GM18526 (cell line): ENCODE data around the gene OR5K1.

Source experiments
- POLR2A ChIP-seq: IDR thresholded peaks from 3 replicates; pipeline ENCODE4 v1.6.1; 2011; ENCODE audit not compliant: insufficient read length; ENCODE audit errors: extremely low read depth

Gene OR5K1

DNA sequence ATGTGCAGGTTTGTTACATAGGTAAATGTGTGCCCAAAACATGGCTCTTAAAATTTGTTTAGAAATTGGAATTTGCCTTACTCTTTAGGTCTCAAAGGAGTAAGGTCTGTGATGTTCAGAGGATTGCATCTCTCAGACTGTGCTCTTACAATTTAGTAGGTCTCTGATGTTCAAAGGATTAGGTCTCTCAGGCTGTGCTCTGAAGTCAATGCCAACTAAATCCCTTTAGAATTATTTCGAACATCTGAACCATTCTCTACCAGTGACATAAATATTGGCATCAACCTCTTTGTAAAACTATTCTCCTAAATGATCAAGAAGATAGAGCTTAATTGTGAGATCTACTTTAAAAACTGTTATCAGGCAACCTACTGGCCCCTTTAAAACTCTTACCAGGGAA is at the start of gene OR5K1:
Gene OR5K1 (plus strand): TSS at position 301 of the 400 bp plus-strand sequence. CDS start 6,376 bp downstream, outside the sequence.
- no peak for TF ChIP-seq POLR2A

DNA sequence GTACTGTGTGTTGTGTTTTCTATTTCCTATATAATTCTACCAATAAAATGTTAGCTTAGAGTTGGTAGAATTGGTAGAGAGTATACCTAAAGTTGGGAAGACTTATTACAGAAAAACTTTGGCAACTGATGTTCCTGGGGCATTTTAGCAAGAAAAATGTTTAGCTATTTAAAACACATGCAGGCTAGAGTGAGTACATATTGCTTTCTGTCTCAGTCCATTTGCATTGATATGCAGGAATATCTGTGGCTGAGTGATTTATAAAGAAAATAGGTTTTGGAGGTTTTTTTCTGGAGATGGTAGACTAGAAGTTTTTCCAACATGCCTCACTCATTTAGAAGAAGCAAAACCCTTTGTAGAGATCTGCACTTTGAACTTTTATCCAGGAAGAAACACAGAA is 30.4 kb upstream of the OR5K1 start:
- no peak for TF ChIP-seq POLR2A

DNA sequence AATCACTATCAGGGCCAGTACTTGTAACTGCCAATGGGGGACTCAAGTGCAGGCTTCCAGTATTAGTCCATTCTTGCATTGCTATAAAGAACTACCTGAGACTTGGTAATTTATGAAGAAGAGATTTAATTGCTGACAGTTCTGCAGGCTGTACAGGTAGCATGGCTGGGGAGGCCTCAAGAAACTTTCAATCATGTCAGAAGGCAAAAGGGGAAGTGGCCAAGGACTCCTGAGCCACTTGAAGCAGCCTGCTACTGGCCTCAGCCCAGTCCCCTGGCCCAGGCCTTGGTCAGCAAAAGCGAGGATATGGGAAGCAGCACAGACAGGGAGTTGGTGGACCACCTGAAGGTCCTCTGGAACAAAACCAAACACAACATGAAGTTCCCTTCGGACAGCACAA is 29.2 kb upstream of the OR5K1 start:
- TF ChIP-seq POLR2A, result no peak

DNA sequence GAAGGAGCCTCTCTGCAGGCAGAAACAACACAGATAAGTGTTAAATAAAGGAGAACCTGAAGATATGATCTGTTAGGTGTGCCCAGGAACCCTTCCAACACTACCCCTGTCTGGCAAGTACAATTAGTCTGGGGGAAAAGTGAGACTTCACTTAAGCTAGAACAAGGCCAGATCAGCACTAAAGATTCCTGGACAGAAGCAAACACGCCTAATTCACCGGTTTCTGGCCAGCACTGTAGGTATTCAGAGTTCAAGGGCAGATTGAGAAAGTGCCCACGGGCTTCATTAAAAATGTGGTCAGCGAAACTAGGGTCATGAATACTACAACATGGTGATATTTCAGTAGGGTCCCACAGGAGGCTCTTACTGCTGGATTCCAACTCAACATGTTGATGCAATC is 28.6 kb upstream of the OR5K1 start:
- no peak for TF ChIP-seq POLR2A

DNA sequence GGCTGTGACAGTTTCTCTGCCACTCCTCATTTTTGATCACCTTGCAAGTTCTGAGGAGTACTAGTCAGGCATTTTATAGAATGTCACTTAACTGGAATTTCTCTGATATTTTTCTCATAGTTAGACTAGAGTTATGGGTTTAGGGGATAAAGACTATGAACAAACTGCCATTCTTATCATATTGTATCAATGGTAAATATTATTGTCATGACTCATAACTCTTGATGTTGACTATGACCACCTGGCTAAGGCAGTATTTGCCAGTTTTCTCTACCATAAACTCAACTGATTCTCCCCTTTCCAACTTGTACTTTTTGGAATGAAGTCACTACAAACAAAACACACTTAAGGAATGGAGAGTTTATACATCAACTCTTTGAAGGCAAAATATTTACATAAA is 22.7 kb upstream of the OR5K1 start:
- TF ChIP-seq POLR2A, result no peak

DNA sequence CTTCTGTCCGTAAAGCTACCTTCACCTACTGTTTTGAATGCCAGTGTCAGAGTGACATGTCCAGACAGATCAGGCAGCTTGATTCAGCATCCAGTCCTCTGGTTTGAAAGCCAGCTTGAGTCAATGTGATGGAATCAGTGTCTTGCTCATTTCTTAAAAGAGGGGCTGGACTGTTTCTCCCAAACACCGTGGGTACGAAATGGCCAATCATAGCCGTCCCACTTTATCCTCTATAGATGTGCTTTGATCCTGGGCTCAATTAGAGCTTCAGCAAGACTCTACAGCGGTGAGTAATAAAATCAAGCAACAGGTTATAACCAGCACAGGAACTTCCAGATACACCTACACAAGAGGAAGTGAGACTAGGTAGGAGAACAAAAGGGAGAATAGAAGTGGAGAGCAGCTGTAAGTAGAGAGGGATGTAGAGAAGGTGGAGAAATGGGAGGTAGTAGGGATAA is 17.0 kb upstream of the OR5K1 start:
- no peak for TF ChIP-seq POLR2A

DNA sequence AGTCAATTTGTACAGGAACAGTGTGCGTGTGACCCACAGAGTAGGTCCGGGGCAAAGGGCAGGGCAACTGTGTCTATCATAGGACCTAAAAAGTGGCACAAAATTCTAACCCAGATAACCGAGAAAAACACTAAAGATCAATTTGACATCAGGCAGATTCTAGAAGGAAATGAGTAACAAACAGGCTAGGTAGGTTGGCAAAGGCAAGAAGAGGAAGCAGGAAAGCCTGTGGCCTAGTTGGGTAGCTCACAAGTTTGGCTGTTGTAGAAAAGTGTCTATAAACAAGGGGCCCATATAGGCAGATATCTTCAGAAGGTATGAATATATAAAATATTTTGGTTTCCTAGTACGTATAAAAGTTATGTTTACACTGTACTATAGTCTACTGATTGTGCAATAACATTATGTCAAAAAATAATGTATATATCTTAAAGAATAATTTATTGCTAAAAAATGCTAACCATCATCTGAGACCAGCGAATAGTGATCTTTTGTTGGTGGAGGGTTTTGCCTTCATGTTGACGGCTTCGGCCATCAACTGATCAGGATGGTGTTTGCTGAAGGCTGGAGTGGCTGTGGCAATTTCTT is 13.3 kb upstream of the OR5K1 start:
- TF ChIP-seq POLR2A, result no peak

DNA sequence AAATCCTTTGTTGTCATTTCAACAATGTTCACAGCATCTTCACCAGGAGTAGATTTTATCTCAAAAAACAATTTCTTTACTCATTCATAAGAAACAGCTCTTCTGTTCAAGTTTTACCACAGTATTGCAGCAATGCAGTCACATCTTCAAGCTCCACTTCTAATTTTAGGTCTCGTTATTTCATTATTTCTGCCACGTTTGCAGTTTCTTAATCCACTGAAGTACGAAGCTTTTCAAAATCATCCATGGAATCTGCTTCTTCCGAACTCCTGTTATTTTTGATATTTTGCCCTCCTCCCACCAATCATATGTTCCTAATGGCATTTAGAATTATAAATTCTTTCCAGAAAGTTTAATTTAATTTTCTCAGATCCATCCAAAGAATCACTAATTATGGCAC is 12.6 kb upstream of the OR5K1 start:
- TF ChIP-seq POLR2A, result no peak

DNA sequence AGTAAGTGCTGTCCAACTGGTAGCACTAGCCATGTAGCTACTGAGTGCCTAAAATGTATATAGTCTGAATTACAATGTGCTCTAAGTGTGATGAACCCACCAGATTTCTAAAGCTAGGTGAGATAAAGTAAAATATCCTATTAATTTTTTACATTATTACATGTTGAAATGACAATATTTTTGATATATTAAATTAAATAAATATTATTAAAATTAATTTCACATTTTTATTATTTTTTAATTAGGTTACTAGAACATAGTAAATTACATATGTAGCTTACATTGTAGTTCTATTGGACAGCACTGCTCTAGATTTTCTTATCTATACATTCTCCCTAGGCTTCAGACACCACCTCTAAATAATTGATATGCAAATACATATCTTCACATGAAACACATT is 9.2 kb upstream of the OR5K1 start:
- no peak for TF ChIP-seq POLR2A

DNA sequence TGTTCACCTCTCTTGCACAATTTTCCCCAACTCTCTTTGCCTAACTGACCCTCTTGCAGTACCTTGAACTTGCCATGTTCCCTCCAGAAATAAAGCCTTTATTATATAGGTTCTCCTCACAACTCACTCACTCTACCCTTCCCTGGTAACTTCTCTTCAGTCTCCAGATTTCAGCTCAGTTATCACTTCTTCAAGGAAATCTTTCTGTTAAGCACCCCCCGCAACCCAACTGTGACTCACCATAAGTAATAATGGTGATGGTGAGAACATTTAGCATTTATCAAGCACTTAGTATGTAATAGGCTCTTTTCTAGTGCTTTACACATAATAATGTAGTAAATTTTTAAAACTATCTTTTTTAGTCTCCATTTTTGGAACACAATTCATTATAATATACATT is 8.1 kb upstream of the OR5K1 start:
- no peak for TF ChIP-seq POLR2A

DNA sequence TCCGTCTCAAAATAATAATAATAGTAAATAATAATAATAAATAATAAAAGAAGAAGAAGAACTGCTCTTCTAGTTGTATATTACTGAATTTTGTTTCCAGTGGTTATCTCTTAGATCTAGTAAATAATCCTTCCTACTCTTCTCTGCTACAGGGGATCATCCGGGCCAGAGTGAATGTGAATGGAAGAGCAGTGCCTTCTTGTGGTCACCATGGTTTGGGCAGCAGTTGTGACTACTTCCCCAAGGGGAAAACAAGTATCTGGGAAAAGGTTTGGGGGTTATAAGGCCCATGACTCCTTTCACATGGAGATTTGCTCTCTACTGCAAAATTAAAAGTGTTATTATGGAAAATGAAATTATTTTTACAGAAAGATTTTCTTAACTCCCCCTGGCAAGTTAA is 5.5 kb upstream of the OR5K1 start:
- no peak for TF ChIP-seq POLR2A

DNA sequence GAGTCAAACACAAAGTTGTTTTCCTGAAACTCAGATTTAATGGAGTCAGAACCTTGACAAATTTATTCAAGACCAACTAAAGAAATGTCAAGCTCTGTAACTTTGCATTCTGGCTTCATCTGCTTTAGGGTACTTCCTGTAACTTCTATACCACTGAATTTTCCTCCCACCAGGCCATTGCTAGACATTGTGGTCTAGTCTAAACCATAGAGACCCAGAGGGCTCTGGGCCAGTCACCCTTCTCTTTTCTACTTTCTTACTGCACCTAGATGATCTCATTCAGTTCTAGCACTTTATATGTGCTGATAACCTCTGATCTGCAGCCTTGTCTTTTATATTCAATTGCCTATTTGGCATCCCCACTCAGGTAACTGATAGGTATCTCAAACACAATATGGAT is 2.8 kb upstream of the OR5K1 start:
- no peak for TF ChIP-seq POLR2A

DNA sequence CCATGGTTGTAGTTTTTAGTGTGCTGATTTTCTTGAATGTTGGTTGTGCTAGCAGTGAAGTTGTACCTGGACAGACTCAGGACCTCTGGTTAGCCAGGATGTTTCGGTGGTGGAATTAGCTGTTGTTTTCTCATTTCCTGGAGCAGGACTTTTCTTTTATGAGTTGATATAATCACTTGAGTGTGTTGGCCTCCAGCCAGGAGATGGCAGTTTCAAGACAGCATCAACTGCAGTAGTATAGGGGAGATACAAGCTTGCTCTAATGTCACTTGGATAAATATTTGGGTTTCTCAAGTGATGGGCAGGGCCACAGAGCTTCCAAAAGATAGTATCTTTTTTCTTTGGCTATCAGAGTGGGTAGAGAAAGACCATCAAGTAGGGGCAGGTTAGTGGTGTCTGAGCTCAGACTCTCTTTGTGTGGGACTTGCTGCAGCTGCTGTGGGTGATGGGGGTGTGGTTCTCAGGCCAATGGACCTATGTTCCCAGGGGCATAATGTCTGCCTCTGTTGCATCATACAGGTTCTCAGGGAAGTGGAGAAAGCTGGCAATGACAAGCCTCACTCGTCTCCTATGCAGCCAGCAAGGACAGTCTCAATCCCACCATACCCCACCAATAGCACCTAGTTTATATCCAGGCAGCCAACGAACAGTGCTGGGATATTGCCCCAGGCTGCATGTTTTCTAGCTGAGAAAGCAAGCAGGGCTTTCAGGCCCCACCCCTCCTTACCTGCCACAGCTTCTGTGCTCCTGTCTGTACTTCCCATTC is 19.9 kb downstream of the OR5K1 start:
- TF ChIP-seq POLR2A, result no peak

DNA sequence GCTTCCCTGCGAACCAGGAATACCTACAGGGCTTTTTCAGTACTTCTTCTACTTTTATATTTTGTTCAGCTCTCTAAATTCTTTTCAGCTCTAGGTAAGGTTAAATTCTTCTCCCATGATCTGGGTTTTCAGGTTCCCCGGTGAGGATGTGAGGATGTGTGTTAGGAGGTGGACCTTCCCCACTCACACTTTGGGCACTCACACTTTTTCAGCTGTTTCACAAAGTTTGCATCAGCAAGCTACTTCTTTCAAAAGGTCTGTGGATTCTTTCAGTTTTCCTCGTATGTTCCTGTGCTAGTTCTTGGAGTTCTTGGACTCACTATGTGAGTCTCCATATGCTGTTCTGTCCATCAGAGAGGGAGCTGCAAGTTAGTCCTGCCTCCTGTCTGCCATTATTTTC is 20.6 kb downstream of the OR5K1 start:
- no peak for TF ChIP-seq POLR2A

DNA sequence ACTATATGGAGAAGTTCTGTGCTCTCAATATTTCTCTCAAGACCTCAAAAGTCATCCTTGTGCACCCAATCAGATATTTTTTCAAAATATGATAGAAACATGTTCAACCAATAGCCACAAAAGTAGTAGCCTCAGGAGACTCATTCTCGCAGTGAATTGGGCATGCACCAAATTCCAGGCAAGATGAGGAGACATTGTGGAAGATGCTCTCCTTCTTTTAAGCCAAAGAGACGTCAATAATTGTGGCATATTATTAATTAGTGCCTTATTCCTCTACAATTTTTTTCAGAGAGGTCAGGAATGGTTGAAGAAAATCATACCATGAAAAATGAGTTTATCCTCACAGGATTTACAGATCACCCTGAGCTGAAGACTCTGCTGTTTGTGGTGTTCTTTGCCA is 34.4 kb downstream of the OR5K1 start, which contains the start of gene OR5K2:
Gene OR5K2 (plus strand): TSS at position 301 of the 400 bp plus-strand sequence. CDS start 0 bp downstream, at position 301.
- no peak for TF ChIP-seq POLR2A

DNA sequence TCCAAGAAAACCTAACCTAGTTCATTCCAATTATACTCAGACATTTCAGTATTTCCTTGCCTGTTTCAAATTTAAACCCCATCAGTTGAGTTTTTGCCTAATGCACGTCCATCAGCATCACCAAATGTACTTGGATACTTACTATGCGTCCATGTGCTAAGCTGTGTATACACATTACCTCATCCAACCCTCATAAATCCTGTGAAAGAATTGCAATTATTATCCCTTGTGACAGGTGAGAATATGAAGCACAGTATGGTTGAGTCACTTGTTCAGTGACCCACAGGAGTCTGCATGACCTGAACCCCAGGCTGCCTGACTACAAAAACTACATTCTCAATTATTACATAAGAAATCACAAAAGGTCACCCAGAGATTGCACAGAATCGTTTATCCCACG is 37.0 kb downstream of the OR5K1 start:
- TF ChIP-seq POLR2A, result no peak

DNA sequence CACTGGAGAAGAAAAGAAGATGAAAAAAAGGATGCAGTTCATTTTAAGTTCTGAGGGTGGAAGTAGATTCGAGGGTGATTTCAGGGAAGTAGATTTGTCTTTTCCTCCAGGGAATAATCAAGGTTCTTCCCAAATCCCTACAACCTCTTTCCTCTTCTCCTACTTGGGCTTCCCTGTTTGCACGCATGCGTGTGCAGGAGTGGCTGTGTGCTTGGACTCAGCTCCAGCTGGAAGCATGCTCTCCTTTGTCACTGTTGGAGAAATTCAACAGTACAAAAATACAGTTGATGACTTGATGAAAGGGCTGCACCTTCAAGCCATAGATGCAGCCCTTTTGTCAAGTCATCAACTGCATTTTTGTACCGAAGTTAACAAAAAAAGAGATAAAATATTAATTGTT is 38.3 kb downstream of the OR5K1 start:
- no peak for TF ChIP-seq POLR2A
